ENCODE measurements around the gene GPR143.
"Not testable (repeated sequence)": the region's sequence is repeated elsewhere in the genome, so short reads cannot be mapped to it uniquely, and the experiment has no call there.

The GPR143 gene
- 0 reads per million in 3 experiments for total RNA-seq

DNA sequence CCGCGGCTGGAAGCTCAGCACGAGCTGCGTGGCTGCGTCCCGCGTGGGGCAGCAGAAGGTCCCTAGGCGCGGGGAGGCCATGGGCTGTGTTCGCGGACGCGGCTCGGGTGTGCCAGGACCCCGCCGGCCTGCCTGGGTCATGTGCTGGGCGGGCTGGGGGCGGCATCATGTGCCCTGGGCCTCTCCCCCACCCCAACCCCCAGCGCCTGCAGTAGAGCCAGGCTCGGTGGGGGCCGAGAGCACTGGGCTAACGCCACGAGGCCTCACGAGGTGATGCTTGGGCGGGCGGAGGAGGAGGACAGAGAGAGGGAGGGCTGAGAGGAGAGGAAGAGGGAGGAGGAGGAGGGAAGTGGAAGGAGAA is at the start of gene GPR143:
Gene GPR143, minus strand, starts transcription at position 111 of the 361 bp plus-strand sequence. Its CDS starts 30 bp downstream, at position 81.
- DNase-seq, result no peak

DNA sequence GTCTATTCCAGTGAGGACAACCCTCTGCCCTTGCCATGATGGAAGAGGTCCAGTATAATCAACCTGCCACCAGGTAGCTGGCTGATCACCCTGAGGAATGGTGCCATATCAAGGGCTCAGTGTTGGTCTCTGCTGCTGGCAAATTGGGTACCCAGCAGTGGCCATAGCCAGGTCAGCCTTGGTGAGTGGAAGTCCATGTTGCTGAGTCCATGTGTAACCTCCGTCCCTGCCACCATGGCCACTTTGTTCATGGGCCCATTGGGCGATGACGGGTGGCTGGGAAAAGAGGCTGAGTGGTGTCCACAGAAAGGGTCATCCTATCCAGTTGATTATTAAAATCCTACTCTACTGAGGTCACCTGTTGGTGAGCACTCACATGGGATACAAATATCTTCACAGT is 45.4 kb upstream of the GPR143 start:
- DNase-seq, result not testable (repeated sequence)

DNA sequence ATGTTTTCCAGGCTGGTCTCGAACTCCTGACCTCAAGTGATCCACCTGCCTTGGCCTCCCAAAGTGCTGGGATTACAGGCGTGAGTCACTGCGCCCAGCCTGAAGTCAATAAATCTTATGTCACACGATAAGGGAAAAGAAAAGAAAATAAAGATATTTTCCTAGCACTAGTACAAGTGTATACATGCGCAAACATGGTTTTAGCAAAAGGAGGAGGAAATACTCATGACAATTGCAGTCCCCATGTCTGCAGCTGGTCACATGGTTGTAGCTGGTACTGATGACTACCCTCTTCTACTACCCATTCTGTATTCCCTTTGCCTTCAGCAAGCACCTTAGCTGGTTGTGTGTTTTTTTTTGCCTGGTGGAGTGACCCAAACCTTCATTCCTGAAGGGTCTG is 44.2 kb upstream of the GPR143 start:
- not testable (repeated sequence) for DNase-seq

DNA sequence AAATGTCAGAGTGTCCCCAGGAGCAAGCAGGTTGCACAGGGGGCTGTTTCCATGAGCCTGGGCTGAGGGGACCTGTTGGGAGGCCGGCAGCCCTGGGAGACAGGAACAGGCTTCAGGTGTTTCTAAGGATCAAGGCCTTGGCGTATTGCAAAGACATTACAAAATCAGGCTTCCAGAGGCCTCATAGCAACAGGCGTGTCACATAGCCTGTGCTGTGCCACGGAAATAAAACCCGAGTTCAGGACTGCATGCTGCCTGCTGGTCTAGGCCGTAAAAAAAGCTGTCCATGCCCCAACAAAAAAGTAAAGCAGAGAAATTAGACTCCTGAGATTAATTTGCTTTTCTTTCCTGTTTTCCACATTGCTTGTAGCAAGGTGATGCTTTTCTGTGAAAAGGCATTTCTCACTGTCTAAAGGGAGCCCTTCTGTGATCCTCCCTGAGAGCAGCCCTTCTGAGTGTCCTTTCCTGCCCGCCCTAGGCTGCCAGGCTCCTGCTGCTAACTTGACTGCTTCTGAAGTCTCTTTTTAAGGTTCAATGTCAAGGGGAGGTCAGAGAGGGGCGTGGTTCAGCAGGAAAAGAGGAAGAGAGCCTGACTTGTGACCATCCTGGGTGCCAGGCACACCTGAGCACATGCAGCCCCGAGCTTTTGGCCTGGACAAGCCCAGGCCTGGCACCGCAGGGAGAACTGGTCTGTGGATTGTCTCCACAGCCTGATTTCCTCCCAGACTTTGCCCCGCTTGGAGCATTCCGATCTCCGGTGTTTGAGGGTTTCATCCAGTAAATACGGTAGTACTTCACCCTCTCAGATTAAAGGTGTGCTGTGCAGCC is 41.9 kb upstream of the GPR143 start:
- DNase-seq, result no peak

DNA sequence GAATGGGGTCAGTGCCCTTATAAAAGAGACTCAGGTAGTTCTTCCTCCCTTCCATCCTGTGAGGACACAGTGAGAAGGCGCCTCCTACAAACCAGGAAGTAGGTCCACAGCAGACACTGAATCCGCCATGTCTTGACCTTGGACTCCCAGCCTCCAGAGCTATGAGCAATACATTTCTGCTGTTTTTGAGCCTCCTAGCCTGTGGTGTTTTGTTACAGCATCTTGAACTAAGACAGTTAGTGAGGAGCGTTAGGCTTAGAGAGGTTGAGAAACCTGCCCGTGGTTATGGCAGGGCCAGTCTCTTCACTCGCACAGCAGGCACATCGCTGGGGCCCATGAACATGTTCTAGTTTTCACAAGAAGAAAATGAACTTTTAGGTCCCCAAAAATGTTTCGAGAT is 40.3 kb upstream of the GPR143 start:
- no peak for DNase-seq

DNA sequence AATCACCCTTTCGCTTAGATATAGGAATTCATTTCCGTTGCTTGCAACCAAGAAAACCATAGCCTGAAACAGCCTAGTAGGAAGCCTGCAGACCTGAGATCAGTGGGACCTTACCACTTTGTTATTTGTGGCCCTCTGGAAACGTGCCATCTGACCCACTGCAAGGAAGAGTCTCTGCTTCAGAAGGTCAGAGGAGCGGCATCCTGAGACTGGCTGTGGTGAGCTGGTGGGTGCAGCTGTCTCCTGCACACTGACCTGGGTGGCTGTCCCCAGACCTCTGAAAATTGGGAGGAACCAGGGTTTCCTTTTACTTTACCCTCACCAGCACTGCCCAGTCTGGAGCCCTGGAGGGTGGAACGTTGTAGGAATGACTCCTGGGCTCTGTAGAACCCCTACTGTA is 38.8 kb upstream of the GPR143 start:
- DNase-seq, result no peak

DNA sequence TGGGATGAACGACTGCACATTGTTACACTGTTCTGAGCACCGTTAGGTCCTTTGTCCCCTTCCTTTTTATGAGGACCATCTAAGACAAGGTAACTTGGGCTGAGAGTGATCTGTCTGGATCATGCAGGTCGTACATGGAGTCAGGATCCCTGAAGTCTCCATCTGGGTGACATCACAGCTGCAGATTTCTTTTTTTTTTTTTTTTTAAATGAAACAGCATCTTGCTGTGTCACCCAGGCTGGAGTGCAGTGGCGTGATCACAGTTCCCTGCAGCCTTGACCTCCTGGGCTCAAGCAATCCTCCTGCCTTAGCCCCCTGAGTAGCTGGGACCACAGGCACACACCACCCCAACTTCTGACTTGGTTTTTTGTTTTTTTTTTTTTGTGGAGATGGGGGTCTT is 37.1 kb upstream of the GPR143 start:
- DNase-seq, result no peak

DNA sequence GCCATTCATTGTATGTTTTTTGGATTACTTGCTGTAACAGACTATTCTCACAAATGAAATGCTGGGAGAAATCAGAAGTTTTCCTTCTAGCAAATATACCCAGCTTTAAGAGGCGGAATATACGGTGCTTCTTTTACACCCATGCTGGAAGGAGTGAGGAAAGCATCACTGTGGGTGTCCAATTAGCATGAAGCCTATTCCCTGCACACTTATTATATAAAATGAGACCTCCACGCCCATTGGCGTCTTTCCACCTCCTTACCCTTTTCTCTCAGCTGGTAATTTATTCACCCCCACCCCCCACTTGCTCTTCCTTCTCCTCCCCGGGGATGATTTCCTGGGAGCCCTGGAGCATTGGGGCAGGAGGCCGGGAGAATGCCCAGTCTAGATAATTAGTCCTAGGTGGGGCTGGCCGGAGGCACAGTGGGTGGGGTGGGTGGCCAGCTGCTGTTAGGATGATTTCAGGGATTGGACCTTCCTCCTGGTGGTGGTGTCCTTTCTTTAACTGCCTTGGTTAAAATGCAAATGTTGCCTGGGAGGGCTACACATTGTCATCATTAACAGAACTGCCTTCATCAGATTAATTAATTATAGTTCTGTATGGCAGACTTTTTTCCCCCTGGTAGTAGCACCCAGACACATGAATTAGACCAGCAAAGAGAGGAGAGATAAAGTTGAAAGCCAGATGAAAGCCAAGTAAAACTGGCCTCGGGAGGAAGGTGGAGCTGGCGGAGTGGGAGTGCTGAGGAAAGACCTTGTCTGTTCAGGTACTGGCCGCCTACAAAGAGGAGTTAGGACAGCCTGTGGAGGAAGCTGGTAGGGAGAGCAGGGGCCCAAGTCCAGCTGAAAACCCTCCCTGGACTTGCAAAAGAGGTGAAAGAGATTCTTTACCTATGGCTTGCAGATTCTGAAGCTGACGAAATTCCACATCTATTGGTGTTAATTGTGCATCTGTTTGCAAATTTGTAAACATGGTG is 32.0 kb upstream of the GPR143 start:
- no peak for DNase-seq

DNA sequence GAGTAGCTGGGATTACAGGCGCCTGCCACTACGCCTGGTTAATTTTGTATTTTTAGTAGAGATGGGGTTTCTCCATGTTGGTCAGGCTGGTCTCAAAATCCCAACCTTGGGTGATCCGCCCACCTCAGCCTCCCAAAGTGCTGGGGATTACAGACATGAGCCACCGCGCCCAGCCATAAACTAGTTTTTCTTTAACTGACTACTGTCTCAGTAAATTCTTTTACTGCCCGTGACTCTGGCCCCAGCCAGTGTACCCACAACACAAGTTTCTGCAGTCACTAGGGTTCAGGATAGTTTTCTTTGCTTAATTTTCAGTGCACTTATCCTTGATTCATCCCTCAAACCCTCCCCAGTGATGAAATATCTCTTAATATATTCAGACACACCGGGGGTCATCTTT is 28.8 kb upstream of the GPR143 start:
- DNase-seq, result no peak

DNA sequence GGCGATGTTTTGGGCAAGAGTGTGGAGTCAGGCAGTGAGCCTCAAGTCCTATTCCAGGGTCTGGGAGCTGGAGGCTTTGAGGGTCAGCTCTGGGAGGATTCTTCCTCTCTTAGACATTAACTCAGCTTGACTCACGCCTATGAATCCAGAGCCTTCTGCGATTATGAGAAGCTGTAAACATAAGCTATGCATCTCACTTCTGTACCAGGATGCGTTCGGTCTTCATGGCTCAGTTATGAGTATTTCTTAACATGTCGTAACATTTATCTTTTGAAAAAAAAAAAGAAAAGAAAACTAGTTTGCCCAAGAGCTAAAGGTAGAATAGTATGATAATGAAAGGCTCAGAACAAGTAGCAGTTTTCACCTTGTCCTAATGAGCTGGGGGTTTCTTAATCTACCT is 25.2 kb upstream of the GPR143 start:
- DNase-seq, result no peak

DNA sequence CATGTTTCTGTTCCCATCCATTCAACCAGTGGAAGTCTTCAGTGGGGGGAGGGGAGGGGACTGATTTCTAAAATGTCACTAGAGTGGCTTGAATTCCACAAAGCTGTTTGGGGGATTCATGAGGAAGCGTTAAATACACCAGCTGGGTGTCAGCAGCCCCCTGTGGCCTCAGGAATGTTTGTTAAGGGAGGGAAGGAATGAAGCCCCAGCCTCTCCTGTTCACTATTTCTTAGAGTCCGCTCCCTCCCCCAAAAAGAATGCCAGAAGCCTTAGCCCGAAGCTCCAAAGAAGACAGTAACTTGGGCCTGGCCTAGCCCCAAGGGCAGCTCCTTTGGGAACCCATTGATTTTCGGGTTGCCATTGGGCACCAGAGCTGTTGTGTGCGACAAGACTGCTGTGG is 23.9 kb upstream of the GPR143 start:
- DNase-seq, result no peak

DNA sequence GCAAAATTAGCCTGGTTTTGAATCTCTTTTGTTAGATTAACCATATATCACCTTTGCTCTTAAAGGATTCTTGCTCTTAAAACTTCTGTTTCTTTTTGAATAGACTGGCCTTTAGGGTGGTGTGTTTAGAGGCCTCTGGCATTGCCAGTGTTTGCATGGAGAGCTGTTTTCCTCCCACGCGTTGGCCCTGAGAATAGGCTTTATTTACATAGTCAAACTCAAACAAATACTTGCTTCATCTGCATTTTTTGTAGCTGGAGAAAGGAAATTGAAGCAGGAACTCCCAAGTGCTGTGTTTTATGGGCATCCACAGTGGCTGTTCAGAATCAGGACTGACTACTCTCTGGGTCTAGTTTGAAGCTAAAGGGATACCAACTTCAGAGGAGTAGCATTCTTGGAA is 23.3 kb upstream of the GPR143 start:
- DNase-seq, result no peak

DNA sequence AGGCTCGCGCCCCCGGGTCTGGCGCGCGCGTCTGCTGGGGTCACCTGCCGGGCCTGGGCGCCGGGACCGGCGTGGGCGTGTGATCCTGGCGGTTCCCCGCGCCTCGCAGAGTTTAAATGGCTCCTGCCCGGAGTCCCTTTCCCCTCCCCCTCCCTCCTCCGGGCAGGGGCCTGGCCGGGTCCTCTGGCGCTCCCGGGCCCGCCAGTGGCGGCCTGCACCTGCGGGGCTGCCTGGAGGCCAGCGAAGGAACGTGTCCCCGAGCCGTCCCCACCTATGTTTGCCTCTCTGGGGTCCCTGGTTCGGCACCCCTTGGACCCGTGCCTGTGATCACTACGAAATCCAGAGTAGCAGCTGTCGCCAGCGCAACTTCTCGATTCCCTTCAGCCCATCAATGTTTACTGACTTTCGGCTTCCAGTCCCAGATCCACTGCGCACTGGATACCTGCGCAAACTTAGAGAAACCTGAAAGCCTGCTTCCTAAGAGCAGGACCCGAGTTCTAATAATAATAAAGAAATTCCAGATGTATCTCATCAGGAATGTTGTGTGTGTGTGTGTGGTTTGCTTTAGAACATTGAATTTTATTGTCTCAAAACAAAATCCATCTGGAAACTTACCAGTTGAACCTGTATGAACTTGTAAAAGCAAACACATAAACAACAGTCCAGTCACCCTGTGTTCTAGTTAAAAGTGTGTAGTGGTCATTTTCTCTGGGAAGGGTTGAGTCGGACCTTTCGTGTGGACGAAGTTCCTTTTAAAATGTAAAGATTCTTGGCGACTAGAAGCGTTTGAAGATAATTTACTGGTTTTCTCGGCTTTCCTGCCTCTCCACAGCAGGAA is 21.4 kb upstream of the GPR143 start:
- no peak for DNase-seq

DNA sequence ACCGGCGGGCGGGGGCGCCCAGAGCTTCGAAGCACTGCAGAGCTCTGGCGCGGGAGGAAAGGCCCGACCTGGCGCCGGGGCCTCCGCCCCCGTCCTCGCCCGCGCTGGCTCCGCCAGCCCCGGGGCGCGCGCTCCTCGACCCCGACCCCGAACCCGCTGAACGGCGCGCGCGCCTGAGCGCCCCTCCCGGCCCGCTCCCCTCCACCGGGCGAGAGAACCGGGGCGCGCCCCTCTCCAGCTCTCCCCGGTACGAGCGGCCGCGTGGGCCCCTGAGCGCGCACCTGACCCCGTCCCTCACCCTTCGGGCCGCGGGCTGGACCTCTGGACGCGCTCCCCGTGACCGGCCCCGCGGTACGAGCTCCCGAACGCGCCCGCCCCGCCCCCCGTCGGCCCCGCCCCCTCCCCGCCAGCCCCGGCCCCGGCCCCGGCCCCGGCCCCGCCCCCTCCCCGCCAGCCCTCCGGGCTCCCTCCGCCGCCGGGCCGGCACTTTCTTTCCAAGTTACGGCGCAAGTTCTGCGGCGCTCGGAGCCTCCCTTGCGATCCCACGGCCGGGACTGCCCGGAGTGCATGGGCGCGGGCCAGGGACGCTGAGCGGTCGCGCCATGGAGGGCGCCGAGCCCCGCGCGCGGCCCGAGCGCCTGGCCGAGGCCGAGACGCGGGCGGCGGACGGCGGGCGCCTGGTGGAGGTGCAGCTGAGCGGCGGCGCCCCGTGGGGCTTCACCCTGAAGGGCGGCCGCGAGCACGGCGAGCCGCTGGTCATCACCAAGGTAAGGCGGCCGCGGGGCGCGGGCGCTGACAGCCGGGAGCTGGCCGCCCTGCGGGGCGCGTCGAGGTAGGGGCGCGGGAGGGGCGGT is 20.5 kb upstream of the GPR143 start, which contains the start of gene SHROOM2:
Gene SHROOM2, plus strand, starts transcription at position 486 of the 854 bp plus-strand sequence. Its CDS starts 117 bp downstream, at position 603.
- no peak for DNase-seq

DNA sequence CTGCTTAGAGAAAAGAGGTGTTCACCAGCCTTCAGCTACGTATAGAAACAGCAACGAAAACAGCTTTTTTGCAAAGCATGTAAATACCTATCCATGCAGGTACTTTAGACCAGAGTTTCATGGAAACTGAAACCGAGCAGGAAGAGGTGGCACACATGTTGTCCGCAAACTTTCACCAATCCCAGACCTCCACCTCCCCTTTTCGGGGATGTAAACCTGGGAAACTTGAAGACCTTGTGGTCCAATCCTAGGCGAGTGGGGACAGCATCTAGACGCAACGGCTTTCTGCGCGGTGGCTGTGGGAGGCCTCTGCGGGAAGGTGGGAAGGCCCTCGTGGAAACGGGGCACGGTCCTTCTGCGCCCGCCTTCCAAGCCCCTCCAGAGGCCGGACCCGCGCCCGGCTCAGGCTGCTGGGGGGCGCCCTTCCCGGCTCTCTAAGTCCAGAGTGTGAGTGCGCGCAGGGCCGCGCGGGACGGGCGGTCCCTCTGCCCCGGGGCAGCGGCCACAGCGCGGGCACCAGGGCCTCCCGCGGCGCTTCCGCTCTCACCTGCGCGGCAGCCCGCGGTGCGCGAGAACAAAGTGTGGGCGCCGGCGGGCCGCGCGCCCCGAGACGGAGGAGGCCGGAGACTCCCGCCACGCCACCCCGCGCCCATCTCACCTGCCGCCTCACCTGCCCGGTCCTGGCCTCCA is 19.8 kb upstream of the GPR143 start:
- DNase-seq, result no peak

DNA sequence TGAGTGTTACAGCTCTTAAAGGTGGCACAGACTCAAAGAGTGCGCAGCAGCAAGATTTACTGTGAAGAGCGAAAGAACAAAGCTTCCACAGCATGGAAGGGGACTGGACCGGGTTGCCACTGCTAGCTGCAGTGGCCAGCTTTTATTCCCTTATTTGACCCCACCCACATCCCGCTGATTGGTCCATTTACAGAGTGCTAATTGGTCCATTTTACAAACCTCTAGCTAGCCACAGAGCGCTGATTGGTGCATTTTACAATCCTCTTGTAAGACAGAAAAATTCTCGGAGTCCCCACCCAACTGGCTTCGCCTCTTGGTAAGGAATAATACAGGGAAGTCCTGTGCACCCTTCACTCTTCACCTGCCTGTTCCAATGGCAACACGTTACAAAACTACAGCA is 18.7 kb upstream of the GPR143 start:
- DNase-seq, result no peak

DNA sequence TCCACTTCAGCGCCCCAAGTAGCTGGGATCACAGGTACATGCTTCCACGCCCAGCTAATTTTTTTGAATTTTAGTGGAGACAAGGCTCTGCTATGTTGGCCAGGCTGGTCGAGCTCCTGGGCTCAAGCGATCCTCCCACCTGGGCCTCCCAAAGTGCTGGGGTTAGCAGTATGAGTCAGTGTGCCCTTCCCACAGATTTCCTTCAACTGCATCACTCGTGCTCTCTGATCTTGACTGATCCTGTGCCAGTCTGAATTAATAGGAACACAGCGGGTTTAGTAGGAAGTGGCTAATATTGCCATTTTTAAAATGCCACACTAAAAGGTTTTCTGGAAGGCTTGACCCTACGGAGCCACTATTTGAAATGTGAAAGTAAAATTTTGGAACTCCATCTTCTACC is 16.3 kb upstream of the GPR143 start:
- no peak for DNase-seq

DNA sequence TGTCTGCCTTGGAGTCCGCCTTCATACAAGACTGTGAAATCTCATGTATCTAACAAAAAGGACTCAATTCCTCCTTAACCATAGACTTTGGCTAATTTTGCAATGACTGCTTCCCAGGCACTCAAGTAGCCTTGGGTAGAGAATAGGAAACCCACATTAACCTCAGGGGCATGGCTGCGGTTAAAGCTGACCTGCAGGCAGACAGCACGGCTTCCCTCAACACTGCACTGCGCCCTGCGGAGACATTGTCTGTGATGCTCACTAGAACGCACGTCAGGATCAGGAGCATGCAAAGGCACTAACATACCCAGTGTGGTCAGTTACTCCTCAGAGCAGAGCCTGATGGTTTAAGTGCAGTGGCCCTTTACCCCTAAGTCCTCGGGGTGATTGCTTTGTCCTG is 10.3 kb upstream of the GPR143 start:
- no peak for DNase-seq

DNA sequence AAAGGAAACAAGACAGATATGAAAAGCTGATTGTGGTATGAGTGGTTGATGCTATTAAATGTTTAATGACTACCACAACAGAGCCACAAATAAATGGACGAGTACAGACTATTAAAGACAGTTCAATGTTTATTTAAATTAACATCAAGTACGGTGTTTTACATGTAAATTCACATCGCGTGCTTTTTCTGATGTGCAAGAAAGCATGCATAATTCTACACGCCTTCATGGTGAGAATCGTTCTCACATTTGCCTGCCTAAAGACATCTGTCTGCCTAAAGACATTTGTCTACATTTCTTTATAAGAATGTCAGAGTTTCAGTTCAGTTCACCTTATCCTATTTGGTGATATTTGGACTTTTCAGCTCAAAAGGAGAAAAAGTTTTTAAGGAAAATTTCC is 7.3 kb upstream of the GPR143 start:
- DNase-seq, result no peak

DNA sequence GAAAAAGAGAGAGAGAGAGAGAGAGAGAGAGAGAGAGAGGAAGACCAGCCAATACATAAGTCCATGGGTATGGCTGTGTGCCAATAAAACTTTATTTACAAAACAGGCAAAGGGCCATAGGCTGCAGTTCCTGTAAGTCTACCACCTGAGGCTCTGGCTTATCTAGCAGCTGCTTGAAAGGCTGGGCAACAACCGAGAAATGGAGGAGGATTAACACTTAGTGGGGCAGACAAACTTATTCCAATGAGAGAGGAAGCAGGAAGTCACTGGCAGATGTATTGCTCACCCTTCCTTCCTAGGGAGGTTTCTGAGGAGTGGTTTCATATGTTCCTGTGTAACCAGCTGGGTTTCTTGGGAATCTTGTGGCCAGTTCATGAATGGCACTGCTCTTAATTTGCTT is 4.7 kb upstream of the GPR143 start:
- DNase-seq, result no peak

DNA sequence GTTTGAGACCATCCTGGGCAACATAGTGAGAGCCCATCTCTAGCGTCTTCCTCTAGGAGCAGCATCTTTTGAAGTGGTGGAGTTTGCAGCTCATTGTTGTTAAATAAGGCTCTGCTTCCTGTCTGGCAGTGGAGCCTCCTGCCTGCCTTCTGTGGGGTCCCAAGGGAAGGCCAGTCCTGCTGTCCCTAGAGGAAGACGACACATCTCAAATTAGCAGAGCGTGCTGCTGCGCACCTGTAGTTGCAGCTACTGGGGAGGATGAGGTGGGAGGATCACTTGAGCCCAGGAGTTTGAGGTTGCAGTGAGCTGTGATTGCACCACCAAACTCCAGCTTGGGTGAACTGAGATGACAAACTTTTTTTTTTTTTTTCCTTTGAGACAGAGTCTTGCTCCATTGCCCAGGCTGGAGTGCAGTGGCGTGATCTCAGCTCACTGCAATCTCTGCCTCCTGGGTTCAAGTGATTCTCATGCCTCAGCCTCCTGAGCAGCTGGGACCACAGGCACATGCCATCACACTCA is 2.7 kb upstream of the GPR143 start:
- not testable (repeated sequence) for DNase-seq
